T-helper 2 cell (primary cell): Measurements from ENCODE around the gene SPON2.

ENCODE experiments used
- DNase-seq, 5 experiments: peaks; one replicate each; pipeline versions ENCODE4 v3.0.0 to v3.0.0-alpha.2; 2012 to 2022

SPON2 gene

DNA sequence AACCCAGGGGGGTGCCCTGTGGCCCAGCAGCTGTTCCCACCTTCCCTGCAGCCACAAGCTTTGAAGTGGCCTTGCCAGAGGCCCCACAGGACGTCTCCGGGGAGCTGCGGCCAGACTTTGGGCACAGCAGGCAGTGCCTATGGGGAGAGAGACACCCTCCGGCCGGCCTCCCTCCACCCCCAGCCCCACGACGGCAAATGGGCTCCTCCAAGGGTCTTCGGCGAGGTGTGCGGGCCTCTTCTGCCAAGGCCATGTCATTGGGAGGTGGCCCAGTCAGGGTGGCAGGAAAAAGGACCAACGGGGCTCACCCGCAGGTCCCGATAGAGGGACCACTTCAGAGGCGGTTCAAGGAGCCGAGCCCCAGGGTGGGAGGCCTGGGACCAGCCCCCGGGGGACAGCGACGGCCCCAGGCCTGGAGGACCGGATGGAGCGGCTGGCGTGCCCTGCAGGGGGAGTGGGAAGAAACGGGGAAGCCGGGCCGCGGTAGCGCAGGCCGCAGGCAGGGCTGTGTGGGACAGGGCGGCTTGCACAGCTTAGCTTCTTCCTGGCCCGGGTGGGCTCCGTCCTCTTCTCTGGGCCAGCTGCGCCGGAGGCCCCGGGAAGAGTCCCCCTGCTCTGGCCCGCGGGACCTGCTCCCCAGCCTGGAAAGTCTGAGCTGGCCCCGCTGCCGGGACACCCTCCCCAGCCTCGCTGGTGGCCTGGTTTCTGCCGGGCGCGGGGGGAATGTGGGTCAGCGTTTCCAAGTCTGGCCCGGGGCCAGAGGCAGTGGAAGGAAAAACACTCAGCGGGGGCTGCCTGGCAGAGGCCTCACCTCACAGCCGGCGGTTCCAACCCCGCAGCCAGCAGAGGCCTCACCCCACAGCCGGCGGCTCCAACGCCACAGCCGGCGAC, 21.9 kb upstream of the SPON2 start:
- DNase-seq = no peak

DNA sequence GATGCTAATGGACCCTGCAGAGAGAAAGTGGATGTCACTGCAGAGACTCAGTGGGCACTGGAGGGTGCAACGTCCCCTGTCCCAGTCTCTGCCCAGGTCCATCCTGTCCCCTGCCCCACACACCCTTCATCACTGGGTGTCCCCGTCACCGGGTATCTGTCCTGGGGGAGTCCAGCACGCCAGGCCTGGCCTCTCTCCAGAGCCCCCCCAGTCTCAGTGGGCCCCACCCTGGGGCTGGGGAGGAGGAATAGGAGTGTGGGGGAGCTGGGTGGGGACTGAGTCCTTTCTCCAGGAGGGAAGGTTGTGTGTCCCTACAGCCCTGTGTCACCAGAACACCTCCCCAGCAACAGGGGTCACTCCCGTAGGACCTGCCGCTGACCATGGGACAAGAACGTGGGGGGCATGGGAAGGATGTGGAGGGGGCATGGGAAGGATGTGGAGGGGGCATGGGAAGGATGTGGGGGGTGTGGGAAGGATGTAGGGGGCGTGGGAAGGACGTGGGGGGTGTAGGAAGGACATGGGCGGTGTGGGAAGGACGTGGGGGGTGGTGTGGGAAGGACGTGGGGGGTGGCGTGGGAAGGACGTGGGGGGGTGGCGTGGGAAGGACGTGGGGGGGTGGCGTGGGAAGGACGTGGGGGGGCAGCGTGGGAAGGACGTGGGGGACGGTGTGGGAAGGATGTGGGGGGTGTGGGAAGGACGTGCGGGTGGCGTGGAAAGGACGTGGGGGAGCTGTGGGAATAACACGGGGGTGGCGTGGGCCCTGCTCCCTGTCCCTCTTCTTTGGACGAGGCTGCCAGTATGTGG, 21.0 kb upstream of the SPON2 start:
- no peak for DNase-seq

DNA sequence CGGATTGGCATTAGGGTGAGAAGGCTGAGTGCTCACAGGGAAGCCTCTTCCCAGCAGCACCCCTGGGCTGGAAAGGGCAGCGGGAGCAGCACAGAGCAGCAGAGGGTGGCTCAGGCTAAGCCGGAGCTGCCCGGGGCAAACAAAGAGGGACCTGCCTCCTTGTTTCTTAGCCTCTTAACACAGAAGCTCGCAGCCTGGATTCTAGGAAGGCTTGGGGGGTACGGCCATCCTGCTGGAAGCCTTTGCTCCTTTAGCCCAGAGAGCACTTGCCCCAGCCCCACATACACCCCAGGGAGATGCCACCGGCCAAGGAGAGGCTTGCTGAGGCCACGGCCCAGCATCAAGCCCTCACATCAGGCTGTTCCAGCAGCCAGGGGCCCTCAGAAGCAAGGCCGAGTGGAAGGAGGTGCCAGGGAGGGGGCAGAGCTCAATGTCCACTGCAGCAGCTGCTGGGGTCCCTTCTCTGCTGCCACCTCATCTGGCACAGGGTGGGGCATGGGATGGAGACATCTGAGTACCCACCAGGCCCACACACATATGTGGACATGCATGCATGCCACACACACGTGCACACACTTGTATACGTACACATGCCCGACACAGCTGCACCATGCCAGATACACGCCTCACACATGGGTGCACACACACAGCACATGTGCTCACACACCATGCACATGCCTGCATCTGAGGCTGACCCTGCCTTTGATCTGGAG, 20.3 kb upstream of the SPON2 start:
- no peak for DNase-seq

DNA sequence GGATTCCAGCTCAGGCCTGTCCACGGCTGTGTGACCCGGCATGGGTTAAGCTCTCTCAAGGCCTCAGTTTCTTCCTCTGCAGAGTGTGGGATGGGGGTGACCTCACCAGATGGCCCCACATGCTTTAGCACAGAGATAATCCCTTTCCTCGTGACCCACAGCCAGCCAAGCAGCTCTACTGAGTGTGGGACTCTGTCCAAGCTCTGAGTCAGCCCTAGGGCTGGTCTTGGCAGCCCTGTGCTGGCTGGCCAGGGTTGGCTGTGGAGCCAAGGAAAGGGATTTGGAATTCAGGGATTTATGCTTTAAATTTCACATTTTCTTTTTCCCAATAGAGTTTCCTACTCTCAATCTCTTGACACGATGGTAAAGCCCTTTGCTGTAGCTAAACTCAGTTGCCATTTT, 19.7 kb upstream of the SPON2 start:
- DNase-seq = no peak

DNA sequence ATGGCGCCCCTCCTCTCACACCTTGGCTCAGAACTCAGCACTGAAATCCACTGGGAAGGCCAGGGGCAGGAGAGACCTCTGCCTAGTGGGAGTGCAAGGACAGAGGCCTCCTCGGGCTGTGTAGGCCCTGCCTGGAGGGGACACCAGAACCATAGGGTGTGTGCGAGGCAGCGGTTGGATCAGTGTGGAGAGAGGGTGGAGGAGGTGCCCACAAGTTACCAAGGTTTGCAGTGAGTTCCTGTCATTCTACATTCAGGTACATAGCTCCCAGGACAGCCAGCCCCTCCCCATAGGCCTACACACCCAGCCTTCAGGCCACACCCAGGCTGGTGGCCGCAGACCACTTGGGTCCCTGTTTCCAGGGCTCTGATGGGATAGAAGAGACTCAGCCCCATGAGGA, 19.2 kb upstream of the SPON2 start:
- DNase-seq = no peak

DNA sequence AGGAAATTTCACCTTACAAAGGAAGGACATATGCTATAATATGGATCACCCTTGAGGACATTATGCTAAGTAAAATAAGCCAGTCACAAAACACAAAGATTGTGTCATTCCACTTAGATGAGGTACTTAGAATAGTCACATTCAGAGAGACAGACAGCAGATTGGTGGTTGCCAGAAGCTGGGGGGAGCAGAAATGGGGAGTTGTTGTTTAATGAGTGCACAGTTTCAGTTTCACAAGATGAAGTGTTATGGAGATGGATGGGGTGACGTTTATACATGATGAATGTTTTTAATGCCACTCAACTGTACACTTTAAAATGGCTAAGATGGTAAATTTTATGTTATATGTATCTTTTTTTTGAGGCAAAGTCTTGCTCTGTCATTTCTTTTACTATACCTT, 14.8 kb upstream of the SPON2 start:
- peak in 2 of 5 experiments; percentile 60 to 89 for DNase-seq

DNA sequence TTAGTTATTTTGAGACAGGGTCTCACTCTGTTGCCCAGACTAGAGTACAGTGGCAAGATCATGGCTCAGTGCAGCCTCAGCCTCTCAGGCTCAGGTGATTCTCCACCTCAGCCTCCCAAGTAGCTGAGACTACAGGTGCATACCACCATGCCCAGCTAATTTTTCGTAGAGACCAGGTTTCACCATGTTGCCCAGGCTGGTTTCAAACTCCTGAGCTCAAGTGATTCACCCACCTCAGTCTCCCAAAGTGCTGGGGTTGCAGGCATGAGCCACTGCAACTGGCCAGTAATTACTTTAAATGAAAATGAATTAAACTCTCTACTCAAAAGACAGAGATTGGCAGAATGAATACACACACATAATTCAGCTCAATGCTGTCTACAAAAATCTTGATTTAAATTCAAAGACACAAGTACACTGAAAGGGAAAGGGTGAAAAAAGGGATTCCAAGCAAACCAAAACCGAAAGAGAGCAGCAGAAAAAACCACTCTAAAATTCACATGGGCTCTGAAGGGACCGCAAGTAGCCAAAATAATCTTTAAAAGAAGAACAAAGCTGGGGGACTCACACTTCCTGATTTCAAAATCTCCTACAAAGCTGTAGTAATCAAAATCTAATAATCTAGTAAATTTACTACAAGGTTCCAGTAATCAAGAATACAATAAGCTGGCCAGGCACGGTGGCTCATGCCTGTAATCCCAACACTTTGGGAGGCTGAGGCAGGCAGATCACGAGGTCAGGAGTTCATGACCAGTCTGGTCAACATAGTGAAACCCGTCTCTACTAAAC, 11.8 kb upstream of the SPON2 start:
- no peak for DNase-seq

DNA sequence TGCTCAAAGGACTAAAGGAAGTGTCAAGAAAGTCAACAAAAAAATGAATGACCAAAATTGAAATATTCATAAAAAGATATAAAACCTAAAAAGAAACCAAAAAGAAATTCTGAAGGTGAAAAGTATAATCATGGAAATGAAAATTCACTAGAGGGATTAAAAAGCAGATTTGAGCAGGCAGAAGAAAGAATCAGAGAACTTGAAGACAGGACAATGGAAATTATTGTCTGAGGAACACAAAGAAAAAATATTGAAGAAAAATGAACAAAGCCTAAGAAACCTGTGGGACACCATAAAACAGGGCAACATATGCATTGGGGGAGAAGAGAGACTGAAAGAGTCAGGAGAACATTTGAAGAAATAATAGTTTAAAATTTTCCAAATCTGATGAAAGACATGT, 9.9 kb upstream of the SPON2 start:
- DNase-seq = no peak

DNA sequence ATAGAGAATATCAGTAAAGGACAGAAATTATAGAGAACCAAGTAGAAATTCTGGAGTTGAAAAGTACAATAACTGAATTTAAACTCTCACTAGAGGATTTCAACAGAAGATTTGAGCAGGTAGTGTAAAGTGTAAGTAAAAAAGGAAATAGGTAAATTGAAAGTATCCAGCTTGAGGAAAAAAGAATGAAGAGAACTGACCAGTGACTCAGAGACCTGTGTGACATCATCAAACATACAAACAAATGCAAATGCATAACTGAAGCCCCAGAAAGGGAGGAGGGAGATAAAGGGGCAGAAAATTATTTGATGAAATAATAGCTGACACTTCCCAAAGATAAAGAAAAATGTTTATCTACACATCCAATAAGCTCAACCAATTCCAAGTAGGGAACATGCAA, 8.3 kb upstream of the SPON2 start:
- DNase-seq = no peak

DNA sequence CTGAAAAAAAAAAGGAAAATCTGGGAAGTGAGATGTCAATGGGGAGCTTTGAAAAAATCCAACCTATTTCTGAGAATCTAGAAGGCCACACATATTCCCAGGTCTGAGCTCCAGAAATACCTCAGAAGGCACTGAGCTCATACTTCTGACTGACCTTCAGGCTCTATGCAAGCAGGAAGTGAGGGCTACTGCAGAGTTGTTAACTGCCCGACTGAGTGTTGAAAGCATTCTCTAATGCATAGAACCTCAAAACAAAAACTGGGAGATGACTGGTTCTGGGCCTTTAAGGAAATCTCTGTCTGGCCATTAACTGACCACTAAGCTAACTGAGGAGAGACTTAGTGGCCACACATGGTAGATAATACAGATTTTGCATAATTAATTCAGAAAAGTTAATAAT, 7.6 kb upstream of the SPON2 start:
- DNase-seq = no peak

DNA sequence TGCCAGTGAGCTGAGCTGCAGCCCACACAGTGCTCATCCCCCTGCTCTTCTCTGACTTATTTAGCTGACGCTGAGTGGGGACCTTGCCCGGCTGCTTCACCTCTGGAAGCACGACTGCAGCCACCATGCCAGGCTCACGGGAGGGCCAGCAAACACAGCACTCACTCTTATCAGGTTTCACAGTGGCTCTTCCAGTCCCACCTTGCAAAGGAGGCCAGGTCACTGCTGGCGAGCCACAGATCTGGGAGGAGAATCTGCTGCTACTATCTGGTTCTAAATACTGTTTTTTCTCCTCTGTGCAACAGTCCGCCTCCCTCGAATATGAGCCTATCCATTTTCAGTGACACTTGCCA, 6.7 kb upstream of the SPON2 start:
- no peak for DNase-seq

DNA sequence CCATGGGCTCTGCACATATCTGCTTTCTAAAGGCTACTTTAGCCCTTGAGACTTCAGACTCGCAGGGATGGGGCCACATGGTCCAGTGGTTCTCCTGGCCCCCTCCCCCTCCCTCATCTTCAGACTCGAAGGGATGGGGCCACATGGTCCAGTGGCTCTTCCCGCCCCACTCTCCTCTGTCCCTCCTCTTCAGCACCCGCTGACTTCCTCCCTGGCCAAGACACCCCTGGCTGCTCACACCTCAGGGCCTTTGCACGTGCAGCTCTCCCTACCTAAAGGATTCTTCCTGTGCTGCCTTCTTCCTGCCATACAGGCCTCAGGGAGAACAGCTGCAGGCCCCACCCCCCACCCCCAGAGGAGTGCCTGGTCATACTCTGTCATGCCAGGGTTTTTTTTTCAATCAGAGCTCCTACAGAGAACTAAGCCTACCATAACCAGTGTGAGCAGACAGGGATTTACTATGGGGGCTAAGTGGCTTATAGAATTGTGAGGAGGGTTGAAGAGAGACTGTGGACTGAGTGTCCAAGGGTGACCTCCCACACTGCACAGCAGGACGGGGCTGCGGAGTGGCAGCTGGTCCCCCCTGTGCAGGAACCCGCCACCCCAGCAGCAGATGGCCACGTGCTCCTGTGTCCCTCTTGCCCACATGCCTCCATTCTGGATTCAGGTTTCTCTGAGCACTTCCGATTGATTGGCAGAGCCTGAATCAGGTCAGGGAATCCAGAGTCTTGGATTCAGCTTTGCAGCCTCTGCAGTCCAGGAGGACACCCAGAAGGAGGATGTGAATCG, 6.1 kb upstream of the SPON2 start:
- no peak for DNase-seq

DNA sequence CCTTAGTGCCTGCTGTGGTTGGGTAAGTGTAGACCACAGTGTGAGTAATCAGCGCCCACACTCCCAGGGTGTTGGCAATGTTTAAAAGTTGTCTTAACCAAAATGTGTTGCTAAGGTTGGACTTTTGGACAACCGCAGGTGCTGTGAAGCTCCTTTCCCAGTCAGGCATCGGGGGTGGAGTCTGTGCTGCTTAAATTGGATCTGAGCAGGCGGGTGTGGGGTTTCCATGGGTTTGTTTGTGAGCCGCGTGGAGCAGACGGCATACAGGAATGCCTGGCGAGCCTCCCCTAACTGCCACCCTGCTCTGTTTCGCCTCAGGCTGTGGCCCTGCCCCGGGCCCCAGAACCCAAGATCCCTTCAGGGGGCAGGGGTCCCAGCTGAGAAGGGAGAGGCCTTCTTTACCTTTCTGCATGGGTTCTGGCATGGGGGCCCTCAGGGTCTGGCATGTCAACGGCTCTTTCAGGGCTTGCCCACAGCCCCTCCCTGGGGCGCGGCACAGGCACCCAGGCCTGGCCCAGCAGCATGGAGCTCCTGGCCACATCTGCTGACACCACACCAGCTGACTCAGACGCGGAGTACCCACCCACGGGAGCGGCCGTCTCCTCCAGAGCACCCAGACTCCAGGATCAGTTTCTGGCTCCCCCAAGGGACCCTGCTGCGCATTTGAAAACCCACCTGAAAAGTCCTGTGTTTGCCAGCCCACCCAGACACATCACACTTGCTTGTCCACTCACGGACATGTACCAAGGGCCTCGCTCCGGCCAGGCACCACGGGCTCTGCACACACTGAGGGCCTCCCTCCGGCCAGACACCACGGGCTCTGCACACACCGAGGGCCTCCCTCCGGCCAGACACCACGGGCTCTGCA, 5.1 kb upstream of the SPON2 start:
- peak in 1 of 5 experiments; percentile 85 for DNase-seq

DNA sequence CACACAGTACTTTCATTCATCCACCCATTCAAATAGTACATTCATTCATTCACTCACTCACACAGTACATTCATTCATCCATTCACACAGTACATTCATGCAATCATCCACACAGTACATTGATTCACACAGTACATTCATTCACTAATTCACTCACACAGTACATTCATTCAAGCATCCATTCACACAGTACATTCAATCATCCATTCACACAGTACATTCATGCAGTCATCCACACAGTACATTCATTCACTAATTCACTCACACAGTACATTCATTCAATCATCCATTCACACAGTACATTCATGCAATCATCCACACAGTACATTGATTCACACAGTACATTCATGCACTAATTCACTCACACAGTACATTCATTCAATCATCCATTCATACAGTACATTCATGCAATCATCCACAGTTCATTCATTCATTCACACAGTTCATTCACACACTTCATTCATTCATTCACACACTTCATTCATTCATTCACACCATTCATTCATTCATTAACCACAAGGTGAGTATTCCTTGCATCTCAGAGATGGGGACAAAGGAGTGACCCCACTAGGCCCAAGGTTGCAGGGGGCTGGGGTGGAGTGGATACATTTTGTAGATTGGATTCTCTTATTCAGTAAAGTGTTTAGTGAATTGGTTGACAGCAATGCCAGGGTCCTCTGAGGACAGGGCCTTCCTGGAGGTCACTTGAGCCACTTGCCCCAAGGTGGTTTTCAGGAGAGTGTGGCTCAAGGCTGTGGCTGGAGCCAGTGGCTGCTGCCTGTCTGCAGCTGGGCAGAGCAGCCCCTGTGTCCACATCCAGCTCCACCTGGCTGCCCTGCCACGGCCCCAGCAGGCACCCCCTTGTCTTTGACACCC, 4.3 kb upstream of the SPON2 start:
- DNase-seq = no peak

DNA sequence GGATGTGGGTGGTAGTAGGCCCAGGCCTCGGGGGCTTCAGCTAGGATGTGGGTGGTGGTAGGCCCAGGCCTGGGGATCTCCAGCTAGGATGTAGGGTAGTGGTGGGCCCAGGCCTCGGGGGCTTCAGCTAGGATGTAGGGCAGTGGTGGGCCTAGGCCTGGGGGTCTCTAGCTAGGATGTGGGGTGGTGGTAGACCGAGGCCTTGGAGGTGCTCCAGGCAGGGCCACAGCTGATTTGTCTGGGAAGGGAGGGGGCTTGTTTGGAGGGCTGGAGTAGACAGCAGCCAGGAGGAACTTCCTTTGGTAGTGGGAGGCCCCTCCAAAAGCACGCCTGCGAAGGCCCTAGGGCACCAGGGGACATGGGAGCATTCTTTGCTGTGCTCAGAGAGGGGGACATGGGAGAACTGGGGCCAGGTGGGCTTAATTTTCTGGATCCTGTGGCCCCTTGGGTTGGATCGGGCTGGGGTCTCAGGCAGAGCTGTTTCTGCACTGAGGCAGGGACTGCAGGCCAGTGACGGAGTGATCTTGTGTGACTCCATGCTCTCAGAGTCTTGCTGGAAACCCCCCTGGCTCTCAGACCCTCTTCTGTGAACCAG, 3.3 kb upstream of the SPON2 start:
- no peak for DNase-seq

DNA sequence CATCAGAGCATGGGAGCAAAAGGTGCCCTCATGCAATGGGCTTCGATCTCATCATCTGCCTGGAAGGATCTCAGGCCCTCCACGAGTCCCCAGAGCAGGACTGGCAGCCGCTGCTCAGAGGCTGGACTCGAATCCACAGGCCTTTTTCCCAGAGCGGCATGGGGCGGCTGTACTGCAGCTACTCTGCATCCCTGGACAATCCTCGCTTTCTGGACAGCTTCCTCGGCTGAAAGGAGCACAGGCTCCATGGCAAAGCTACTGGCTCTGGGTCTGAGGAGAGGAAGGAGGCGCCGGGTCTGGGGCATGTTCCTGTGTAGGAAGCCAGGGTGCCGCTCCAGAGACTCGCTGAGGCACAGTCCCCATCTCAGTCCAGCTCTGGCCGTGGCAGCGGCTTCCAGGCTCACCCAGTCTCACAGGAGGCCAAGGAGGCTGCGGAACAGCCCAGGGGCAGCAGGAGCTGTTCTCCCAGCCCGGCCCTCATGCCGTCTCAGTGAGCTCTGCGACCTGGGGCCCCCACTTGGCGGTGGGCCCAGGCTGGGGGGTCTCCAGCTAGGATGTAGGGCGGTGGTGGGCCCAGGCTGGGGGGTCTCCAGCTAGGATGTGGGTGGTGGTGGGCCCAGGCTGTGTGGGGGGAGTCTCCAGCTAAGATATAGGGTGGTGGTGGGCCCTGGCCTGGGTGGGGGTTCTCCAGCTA, 2.7 kb upstream of the SPON2 start:
- no peak for DNase-seq

DNA sequence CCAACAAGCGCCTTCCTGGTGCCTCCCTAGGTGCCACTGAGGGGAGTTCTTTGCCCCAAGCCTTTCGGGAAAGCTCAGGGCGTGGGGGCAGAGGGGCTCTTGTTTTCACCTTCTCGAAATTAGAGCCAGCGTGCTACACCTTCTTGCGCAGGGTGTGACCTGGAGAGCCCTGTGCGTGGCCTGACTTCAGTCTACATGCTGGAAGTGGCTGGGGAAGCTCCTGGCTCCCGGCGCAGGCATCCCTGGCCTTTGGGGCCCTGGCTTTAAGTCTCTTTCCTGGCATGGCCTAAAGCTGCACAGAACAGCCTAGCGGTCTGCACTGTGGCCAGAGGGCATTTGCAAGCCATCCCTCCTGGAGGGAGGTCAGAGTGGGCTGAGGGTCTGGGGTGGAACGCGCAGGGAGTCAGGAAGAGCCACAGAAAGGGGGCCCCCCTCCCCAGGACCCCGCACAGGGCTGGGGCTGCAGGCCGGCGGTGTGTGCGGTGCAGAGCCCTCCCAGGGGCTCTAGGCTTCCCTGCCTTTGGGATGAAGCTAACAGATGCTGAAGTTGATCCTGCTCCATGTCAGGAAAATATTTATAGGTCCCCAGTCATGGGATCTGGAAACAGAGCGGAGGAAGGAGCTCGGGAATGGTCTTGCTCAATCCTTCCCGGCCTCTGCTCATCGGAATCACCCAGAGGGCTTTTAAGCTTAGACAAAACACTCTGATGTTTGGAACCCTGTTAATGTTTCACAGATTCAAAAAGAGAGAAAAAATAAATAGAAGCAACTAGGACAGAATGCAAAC, 781 bp upstream of the SPON2 start:
- no peak for DNase-seq
